Measurements from ENCODE around the gene TRAF7.
A peak's percentile ranks its signal among the peaks of the same experiment; 100 is the strongest.
"Not testable (repeated sequence)": the region's sequence is repeated elsewhere in the genome, so short reads cannot be mapped to it uniquely, and the experiment has no call there.

The TRAF7 gene

GRCh38 chr16:2186064-2186463, 30.5 kb downstream of the TRAF7 start:
- DNase-seq: no peak

- DNase-seq: no peak
Observed at GRCh38 chr16:2186505-2186904, 30.9 kb downstream of the TRAF7 start.

GRCh38 chr16:2187212-2187611, 31.6 kb downstream of the TRAF7 start:
- no peak for DNase-seq

GRCh38 chr16:2188395-2188794, 32.8 kb downstream of the TRAF7 start:
- DNase-seq: no peak

- no peak for DNase-seq
Observed at GRCh38 chr16:2189252-2189893, 33.8 kb downstream of the TRAF7 start.

GRCh38 chr16:2190002-2190658, 34.5 kb downstream of the TRAF7 start:
- no peak for DNase-seq

- peak in 1 of 2 donors; percentile 21 for DNase-seq
Observed at GRCh38 chr16:2190659-2191445, 35.3 kb downstream of the TRAF7 start.

GRCh38 chr16:2191446-2191706, 35.8 kb downstream of the TRAF7 start:
- DNase-seq: no peak

GRCh38 chr16:2194166-2194834, 38.7 kb downstream of the TRAF7 start:
- DNase-seq: no peak

GRCh38 chr16:2194852-2195321, 39.3 kb downstream of the TRAF7 start:
- no peak for DNase-seq

- no peak for DNase-seq
Observed at GRCh38 chr16:2195322-2196161, 40.0 kb downstream of the TRAF7 start.

- DNase-seq: no peak
Observed at GRCh38 chr16:2196162-2196980, 40.8 kb downstream of the TRAF7 start, which contains the start of gene CASKIN1. Gene CASKIN1 (minus strand): TSS chr16:2196605. CDS start chr16:2196432, 173 bp downstream.

- DNase-seq: no peak
Observed at GRCh38 chr16:2196981-2197511, 41.5 kb downstream of the TRAF7 start.

GRCh38 chr16:2197765-2198164, 42.2 kb downstream of the TRAF7 start:
- DNase-seq: no peak

- no peak for DNase-seq
Observed at GRCh38 chr16:2198283-2198682, 42.7 kb downstream of the TRAF7 start.

GRCh38 chr16:2199095-2199494, 43.5 kb downstream of the TRAF7 start:
- DNase-seq: no peak

GRCh38 chr16:2199621-2200139, 44.1 kb downstream of the TRAF7 start:
- DNase-seq: no peak

- no peak for DNase-seq
Observed at GRCh38 chr16:2200313-2200712, 44.7 kb downstream of the TRAF7 start.

- DNase-seq: not testable (repeated sequence)
Observed at GRCh38 chr16:2203119-2203688, 47.6 kb downstream of the TRAF7 start.

- no peak for DNase-seq
Observed at GRCh38 chr16:2204416-2205103, 49.0 kb downstream of the TRAF7 start.

Data from hippocampal formation (tissue), 2 donors.